ENCODE data around the gene CACNG5. TPM values are rescaled to one million over a fixed set of nuclear protein-coding genes. Genes with fewer than 3 reads are reported as not detected.

CACNG5 gene
- total RNA-seq, 1 donor from 2014 or later = not detected

DNA sequence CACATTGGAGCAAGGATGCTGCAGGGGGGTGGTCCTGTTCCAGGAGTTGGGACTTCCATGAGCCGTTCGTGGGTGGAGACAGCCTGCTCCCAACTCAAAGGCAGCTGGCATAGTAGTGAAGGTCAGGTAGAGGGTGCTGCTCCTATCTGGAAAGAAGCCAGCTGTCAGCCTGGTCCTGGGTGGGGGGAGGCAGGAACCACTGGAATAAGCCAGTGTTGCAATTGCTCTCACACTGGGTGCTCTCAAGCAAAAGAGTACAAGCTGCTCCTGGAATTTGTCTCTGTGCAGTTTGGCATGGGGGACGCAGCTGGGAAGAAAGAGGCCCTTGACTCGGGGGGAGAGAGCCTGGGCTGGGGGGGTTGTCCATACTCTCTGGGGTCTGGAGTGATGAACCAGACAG lies 8.7 kb downstream of the CACNG5 start:
- peaks cover 20% of the 10 kb centered on the region for H3K27me3 Mint-ChIP-seq
- DNase-seq (ENCODE audit: low spot score, unreplicated experiment) = no peak
- no peak overlapping the region for H3K4me3 Mint-ChIP-seq (ENCODE audit: low read depth)
- TF ChIP-seq, protein P1, sequence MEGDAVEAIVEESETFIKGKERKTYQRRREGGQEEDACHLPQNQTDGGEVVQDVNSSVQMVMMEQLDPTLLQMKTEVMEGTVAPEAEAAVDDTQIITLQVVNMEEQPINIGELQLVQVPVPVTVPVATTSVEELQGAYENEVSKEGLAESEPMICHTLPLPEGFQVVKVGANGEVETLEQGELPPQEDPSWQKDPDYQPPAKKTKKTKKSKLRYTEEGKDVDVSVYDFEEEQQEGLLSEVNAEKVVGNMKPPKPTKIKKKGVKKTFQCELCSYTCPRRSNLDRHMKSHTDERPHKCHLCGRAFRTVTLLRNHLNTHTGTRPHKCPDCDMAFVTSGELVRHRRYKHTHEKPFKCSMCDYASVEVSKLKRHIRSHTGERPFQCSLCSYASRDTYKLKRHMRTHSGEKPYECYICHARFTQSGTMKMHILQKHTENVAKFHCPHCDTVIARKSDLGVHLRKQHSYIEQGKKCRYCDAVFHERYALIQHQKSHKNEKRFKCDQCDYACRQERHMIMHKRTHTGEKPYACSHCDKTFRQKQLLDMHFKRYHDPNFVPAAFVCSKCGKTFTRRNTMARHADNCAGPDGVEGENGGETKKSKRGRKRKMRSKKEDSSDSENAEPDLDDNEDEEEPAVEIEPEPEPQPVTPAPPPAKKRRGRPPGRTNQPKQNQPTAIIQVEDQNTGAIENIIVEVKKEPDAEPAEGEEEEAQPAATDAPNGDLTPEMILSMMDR (IDR thresholded peaks at IDR 0.05; ENCODE audit: unreplicated experiment) = no peak
- H3K4me1 Mint-ChIP-seq (ENCODE audit: low read depth) = no peaks in the 10 kb centered on the region
- no peak overlapping the region for H3K27ac Mint-ChIP-seq
- H3K36me3 Mint-ChIP-seq (ENCODE audit: insufficient read depth) = no peaks in the 10 kb centered on the region
- no peaks in the 10 kb centered on the region for H3K9me3 Mint-ChIP-seq (ENCODE audit: low read depth)

DNA sequence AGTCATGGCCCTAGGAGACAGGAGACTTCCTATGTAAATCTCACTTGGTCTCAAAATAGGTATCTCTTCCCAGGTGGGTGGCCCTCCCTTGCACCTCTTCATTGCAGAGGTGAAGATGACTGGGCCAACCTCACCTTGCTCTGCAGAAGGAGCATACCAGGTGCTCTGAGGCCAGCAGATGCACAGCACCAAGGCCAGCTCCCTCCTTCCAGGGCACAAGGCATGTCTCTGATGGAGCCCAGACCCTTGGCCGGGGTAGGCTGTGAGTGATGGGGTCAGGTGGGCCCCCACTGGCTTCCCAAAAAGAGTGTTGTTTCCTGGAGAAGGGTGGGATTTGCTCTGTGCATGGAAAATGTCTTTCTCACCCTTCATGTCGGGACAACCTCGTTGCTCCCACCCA lies 12.8 kb downstream of the CACNG5 start:
- DNase-seq (ENCODE audit: low spot score, unreplicated experiment) = no peak

DNA sequence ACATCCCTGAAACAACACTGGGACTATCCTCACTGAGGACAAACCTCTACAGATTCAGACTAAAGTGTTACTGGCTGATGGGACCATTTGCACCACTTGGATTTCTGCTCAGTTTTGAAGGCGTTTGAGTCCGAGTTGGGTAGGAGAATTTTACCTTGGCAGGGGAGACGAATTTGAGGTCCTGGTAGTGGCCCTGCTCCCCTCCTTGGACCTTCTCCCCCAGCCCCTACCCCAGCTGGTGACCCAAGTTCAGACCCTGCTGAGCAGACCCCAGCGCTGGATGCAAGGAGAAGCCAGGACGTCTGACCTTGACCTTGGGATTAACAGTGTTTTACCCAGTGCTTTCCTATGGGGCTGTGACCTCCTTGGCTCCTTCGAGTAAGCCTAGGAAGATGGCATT lies 13.6 kb downstream of the CACNG5 start:
- TF ChIP-seq, protein P1 (IDR thresholded peaks at IDR 0.05; ENCODE audit: unreplicated experiment) = no peak
- no peaks in the 10 kb centered on the region for H3K36me3 Mint-ChIP-seq (ENCODE audit: insufficient read depth)
- DNase-seq (ENCODE audit: low spot score, unreplicated experiment) = no peak

More for the DNA sequence above, 12.8 kb downstream of the CACNG5 start:
- Mint-ChIP-seq H3K4me3 (ENCODE audit: low read depth) (no peak overlapping the region), H3K9me3 (ENCODE audit: low read depth) (no peaks in the 10 kb centered on the region), H3K27me3 (peaks cover 18% of the 10 kb centered on the region), H3K27ac (no peak overlapping the region), H3K4me1 (ENCODE audit: low read depth) (no peaks in the 10 kb centered on the region), H3K36me3 (ENCODE audit: insufficient read depth) (no peaks in the 10 kb centered on the region)
- TF ChIP-seq, protein P1 (IDR thresholded peaks at IDR 0.05; ENCODE audit: unreplicated experiment) = no peak

DNA sequence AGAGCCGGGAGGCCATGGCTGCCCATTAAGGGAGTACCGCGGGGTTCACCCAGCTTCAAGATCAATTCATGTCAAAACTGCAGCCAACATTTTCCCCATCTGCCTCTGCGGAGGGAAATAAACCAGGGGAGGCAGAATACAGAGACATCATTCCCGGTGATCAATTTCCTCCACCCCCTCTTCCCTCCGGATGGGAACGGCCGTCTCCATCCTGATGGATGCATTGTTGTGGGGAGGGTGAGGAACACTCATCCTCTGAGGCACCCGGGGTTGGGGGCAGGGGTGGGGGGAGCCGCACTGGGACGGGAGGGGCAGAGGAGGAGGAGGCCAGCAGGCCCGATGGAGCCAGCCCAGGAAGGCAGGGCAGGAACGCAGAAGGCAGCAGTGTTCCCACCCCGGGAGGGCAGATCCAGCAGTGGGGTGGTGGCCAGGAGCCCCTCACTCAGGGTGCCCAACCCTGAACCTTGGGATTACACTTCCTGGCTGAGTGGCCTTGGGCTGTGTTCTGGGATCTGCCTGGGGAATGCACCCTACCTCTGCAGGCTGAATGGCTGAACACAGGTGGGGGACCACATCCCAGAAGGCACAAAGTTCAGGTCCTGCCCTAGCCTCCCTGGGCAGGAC lies 14.2 kb downstream of the CACNG5 start:
- TF ChIP-seq, protein P1 (IDR thresholded peaks at IDR 0.05; ENCODE audit: unreplicated experiment) = no peak
- DNase-seq (ENCODE audit: low spot score, unreplicated experiment) = no peak

More for the DNA sequence above, 13.6 kb downstream of the CACNG5 start:
- Mint-ChIP-seq H3K27me3 (peaks cover 16% of the 10 kb centered on the region), H3K4me1 (ENCODE audit: low read depth) (no peaks in the 10 kb centered on the region), H3K27ac (no peak overlapping the region), H3K4me3 (ENCODE audit: low read depth) (no peak overlapping the region), H3K9me3 (ENCODE audit: low read depth) (no peaks in the 10 kb centered on the region)

DNA sequence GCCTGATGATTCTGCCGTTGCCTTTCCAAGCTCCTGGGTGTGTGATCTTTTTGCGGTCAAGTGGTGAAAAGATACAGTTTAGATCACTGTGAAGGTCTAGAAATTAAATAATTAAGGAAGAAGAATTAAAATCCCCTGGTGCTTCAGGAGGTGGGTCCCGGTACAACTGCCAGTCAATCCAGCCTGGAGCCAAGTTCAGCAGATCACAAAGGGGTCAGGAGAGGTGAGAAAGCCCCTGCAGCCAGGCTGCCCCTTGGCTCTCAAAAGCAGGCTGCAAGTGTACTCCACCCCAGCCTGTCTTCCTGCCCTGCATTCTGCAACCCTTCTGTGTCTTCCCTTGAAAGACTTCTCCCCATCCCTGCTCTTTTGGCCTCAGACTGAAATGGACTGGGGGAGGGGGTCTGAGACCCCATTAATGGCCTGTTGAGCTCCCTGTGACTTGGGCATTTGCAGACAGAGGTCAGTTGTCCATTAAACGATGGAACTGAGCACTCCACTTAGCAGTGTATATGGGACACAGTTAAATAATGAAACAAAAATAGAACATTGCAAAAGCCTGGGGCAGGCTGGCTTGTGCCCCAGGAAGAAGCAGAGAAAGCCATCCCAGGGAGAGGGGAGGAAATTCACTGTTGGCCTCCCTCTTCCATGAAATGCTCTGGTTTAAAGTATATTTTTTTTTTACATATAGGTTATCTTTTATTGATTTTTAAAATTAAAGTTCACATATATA lies 15.1 kb downstream of the CACNG5 start:
- TF ChIP-seq, protein P1 (IDR thresholded peaks at IDR 0.05; ENCODE audit: unreplicated experiment) = no peak

More for the DNA sequence above, 14.2 kb downstream of the CACNG5 start:
- Mint-ChIP-seq H3K4me1 (ENCODE audit: low read depth) (no peaks in the 10 kb centered on the region), H3K27me3 (peaks cover 16% of the 10 kb centered on the region), H3K36me3 (ENCODE audit: insufficient read depth) (no peaks in the 10 kb centered on the region), H3K4me3 (ENCODE audit: low read depth) (no peak overlapping the region), H3K27ac (no peak overlapping the region), H3K9me3 (ENCODE audit: low read depth) (no peaks in the 10 kb centered on the region)

More for the DNA sequence above, 15.1 kb downstream of the CACNG5 start:
- Mint-ChIP-seq H3K4me1 (ENCODE audit: low read depth) (no peaks in the 10 kb centered on the region), H3K9me3 (ENCODE audit: low read depth) (no peaks in the 10 kb centered on the region), H3K4me3 (ENCODE audit: low read depth) (no peak overlapping the region), H3K27me3 (peaks cover 13% of the 10 kb centered on the region), H3K36me3 (ENCODE audit: insufficient read depth) (no peaks in the 10 kb centered on the region), H3K27ac (no peak overlapping the region)
- DNase-seq (ENCODE audit: low spot score, unreplicated experiment) = no peak

Measured in progenitor cell of endocrine pancreas (in vitro differentiated cells).